ENCODE measurements around the gene PYY. TPM values are rescaled to one million over a fixed set of nuclear protein-coding genes. Genes with fewer than 3 reads are reported as not detected.

PYY gene
- total RNA-seq, 1 experiment from 2014 or later = 2.0 TPM

DNA sequence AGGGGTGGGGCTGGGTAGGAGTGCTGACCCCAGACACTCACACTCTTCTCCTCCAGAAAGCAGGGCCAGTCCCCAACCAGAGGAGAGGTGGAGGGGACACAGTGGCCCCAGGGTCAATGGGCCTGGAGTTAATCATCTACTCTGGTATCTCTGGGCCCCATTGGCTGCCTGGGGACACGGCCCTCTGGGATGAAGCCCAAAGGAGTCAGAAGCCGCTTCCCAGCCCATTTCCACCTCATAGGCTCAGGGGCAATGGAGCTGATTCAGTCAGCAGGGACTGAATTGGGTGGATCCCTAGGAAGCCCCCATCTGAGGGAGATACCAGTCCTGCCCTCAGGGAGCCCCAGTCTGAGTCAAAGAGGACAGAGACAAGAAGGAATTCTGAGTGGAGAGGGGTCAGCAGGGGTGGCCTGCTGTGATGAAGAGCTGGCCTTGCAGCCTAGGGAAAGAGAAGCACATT lies 47.8 kb upstream of the PYY start:
- no peak overlapping the region for H2BK12ac ChIP-seq (ENCODE audit: insufficient read length, low read depth, low read length)
- H3K9me3 Mint-ChIP-seq = no peaks in the 10 kb centered on the region
- no peak overlapping the region for H3K18ac ChIP-seq (ENCODE audit: insufficient read length, low read depth, low read length)
- TF ChIP-seq, protein P1, sequence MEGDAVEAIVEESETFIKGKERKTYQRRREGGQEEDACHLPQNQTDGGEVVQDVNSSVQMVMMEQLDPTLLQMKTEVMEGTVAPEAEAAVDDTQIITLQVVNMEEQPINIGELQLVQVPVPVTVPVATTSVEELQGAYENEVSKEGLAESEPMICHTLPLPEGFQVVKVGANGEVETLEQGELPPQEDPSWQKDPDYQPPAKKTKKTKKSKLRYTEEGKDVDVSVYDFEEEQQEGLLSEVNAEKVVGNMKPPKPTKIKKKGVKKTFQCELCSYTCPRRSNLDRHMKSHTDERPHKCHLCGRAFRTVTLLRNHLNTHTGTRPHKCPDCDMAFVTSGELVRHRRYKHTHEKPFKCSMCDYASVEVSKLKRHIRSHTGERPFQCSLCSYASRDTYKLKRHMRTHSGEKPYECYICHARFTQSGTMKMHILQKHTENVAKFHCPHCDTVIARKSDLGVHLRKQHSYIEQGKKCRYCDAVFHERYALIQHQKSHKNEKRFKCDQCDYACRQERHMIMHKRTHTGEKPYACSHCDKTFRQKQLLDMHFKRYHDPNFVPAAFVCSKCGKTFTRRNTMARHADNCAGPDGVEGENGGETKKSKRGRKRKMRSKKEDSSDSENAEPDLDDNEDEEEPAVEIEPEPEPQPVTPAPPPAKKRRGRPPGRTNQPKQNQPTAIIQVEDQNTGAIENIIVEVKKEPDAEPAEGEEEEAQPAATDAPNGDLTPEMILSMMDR (conservative IDR thresholded peaks at IDR 0.05) = no peak
- peaks cover 35% of the 10 kb centered on the region for H3K27me3 Mint-ChIP-seq (ENCODE audit: low read depth)
- H4K8ac ChIP-seq (replicated peaks; ENCODE audit: insufficient read length, low read depth, low read length) = no peak overlapping the region
- H4K20me1 ChIP-seq (ENCODE audit: control insufficient read depth, insufficient read depth, insufficient read length) = no peaks in the 10 kb centered on the region
- no peak overlapping the region for H3T11ph ChIP-seq (ENCODE audit: low read length)
- no peak overlapping the region for H4K5ac ChIP-seq (ENCODE audit: insufficient read length, low read depth, low read length)
- DNase-seq = no peak
- no peak overlapping the region for H4K91ac ChIP-seq (ENCODE audit: insufficient read length, low read depth, low read length)
- WGBS (ENCODE audit: extremely low coverage, insufficient read length, low lambda C conversion rate) = no CpG with 5 or more reads among the region's 2 CpGs
- peaks cover 9 to 15% of the 10 kb centered on the region in 2 experiments for H3K4me1 Mint-ChIP-seq
- peaks cover 22% of the 10 kb centered on the region for H3K23me2 ChIP-seq (ENCODE audit: insufficient read length, low read depth, low read length, poor library complexity, severe bottlenecking)
- H2BK20ac ChIP-seq (ENCODE audit: low read depth, low read length, poor library complexity, severe bottlenecking) = no peak overlapping the region
- H3K27ac ChIP-seq (ENCODE audit: insufficient read length, low read depth, low read length) = no peak overlapping the region
- H2AK5ac ChIP-seq (ENCODE audit: insufficient read length, low read length) = no peak overlapping the region
- no peak overlapping the region for H3K9ac ChIP-seq (ENCODE audit: extremely low read depth, insufficient read length, low read length)
- H3K79me2 ChIP-seq (ENCODE audit: insufficient read depth, low read length) = no peaks in the 10 kb centered on the region
- H3K27me3 ChIP-seq (ENCODE audit: insufficient read depth, low read length) = no peaks in the 10 kb centered on the region; the same call in 1 of the 2 replicates
- no peaks in the 10 kb centered on the region for H3K4me1 ChIP-seq (ENCODE audit: insufficient read depth, low read length)
- no peak overlapping the region for H3K56ac ChIP-seq (ENCODE audit: insufficient read length, low read depth, low read length)
- no peak overlapping the region for H2BK120ac ChIP-seq (ENCODE audit: low read depth, low read length, poor library complexity, severe bottlenecking)
- H3K36me3 Mint-ChIP-seq (ENCODE audit: insufficient read depth in 1 of 3, low read depth in 3 of 3) = no peaks in the 10 kb centered on the region
- H3K14ac ChIP-seq (ENCODE audit: insufficient read depth, low read length) = no peak overlapping the region
- no peaks in the 10 kb centered on the region for H3K79me1 ChIP-seq (ENCODE audit: insufficient read depth, low read depth, low read length, poor library complexity, severe bottlenecking)
- H3K9me3 ChIP-seq (ENCODE audit: control insufficient read depth, low read depth, low read length) = no peaks in the 10 kb centered on the region
- H2AFZ ChIP-seq (ENCODE audit: low read length) = no peak overlapping the region
- H3K4me3 Mint-ChIP-seq = no peak overlapping the region
- no peak overlapping the region; a peak in 1 of 7 replicates for H3K27ac Mint-ChIP-seq
- H2BK5ac ChIP-seq (ENCODE audit: insufficient read length, low read length) = no peak overlapping the region
- no peak overlapping the region for H3K4ac ChIP-seq (ENCODE audit: low read depth, low read length)
- H2BK15ac ChIP-seq (ENCODE audit: low read depth, low read length) = no peak overlapping the region
- no peak overlapping the region for H3K4me2 ChIP-seq (ENCODE audit: insufficient read depth, insufficient read length, low read length)
- H3K23ac ChIP-seq (ENCODE audit: insufficient read length, low read depth, low read length) = no peak overlapping the region

Measured in H9 (cell line).